Measurements from ENCODE around the gene GGCT. TPM values are rescaled to one million over a fixed set of nuclear protein-coding genes. Genes with fewer than 3 reads are reported as not detected.

The GGCT gene
- total and polyA plus RNA-seq, 2 donors (not counting 3 experiments of a cell fraction or from before 2014, with no cell fraction given): 21.1 to 44.3 TPM

DNA sequence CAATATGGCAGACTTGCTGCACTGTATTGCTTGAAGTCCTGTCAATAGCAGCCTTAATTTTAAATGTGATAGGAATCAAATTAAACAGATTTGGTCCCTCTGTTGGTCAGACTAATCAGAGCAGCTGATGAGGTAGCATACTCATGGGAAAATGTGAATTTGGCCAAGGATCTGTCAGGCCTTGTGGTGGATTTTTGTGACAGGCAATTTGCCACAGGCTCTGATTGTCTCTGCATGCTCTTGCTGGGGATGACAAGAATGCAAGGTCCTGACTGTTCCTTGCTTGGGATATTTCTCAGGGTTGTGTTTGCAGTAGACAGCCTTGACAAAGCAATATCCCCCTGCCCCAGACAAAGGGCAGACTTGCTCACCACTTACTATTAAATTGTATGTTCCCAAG, 48.5 kb upstream of the GGCT start:
- Histone ChIP-seq H2AFZ (ENCODE audit: low read depth, low read length) (no peak overlapping the region), H3K9me3 (replicated peaks; ENCODE audit: control insufficient read depth, insufficient read depth, low read length) (no peaks in the 10 kb centered on the region), H3K9ac (replicated peaks; ENCODE audit: extremely low read depth, insufficient read depth, low read length) (no peak overlapping the region), H3K4me1 (ENCODE audit: control insufficient read depth, extremely low read depth, insufficient read depth, low read length) (peaks cover 32% of the 10 kb centered on the region), H3K9me1 (replicated peaks; ENCODE audit: control insufficient read depth, extremely low read depth, insufficient read depth, low read length) (no peaks in the 10 kb centered on the region), H3K79me2 (ENCODE audit: control insufficient read depth, insufficient read depth, low read length) (no peaks in the 10 kb centered on the region), H3K27me3 (ENCODE audit: control insufficient read depth in 2 of 2, insufficient read depth in 2 of 2, low read length in 2 of 2) (no peaks in the 10 kb centered on the region), H3K36me3 (ENCODE audit: control insufficient read depth in 2 of 2, extremely low read depth in 1 of 2, insufficient read depth in 2 of 2, low read length in 2 of 2) (no peaks in the 10 kb centered on the region), H3K4me2 (ENCODE audit: insufficient read depth, low read length) (no peak overlapping the region), H3K27ac (ENCODE audit: insufficient read depth, low read depth, low read length) (no peak overlapping the region), H3K4me3 (replicated peaks in 1 of 3; ENCODE audit: insufficient read depth in 1 of 3, low read depth in 1 of 3, low read length in 3 of 3) (no peak overlapping the region), H4K20me1 (replicated peaks; ENCODE audit: control insufficient read depth, extremely low read depth, insufficient read depth, low read length) (no peaks in the 10 kb centered on the region)
- intact Hi-C loops (cut with micrococcal nuclease) (no loop called here), dilution Hi-C loops (cut with MboI; ENCODE audit: extremely low pct_ligation_motif_present, low sequenced_read_pairs) (no loop called here)
- POLR2A ChIA-PET: no interaction called here
- BruUV-seq (replicated peaks): no TSS peak
- FAIRE-seq: no peak
- CTCF ChIA-PET: interaction anchor here (12.5 kb wide), 1 partner anchor 9 kb away, joined by 389 read pairs; no protein-coding TSS in a partner anchor
- DNase-seq (ENCODE audit: low read depth, low spot score): no peak
- TF ChIP-seq JUN (IDR thresholded peaks at IDR 0.05; ENCODE audit: borderline replicate concordance, insufficient read depth, insufficient read length, low read depth) (no peak), EZH2 (IDR thresholded peaks at IDR 0.05; ENCODE audit: borderline replicate concordance, low read depth, low read length, severe bottlenecking) (no peak), MYC (IDR thresholded peaks at IDR 0.05; ENCODE audit: low read depth, low read length) (no peak), POLR2A (IDR thresholded peaks at IDR 0.05; ENCODE audit: low read depth, low read length) (no peak), GATA2 (IDR thresholded peaks at IDR 0.05; ENCODE audit: insufficient read depth, insufficient read length, low read depth, low read length) (no peak), FOS (IDR thresholded peaks at IDR 0.05; ENCODE audit: borderline replicate concordance, insufficient read depth, low read length) (no peak), POLR2AphosphoS5 (IDR thresholded peaks at IDR 0.05; ENCODE audit: insufficient read depth, low read depth, low read length) (no peak)
- TF ChIP-seq, protein P1, sequence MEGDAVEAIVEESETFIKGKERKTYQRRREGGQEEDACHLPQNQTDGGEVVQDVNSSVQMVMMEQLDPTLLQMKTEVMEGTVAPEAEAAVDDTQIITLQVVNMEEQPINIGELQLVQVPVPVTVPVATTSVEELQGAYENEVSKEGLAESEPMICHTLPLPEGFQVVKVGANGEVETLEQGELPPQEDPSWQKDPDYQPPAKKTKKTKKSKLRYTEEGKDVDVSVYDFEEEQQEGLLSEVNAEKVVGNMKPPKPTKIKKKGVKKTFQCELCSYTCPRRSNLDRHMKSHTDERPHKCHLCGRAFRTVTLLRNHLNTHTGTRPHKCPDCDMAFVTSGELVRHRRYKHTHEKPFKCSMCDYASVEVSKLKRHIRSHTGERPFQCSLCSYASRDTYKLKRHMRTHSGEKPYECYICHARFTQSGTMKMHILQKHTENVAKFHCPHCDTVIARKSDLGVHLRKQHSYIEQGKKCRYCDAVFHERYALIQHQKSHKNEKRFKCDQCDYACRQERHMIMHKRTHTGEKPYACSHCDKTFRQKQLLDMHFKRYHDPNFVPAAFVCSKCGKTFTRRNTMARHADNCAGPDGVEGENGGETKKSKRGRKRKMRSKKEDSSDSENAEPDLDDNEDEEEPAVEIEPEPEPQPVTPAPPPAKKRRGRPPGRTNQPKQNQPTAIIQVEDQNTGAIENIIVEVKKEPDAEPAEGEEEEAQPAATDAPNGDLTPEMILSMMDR (IDR thresholded peaks at IDR 0.05; ENCODE audit: extremely low read depth in 1 of 2, insufficient read depth in 1 of 2, low read depth in 1 of 2, low read length in 2 of 2): no peak
- TF ChIP-seq, protein P2, sequence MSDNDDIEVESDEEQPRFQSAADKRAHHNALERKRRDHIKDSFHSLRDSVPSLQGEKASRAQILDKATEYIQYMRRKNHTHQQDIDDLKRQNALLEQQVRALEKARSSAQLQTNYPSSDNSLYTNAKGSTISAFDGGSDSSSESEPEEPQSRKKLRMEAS (IDR thresholded peaks at IDR 0.05; ENCODE audit: insufficient read depth, insufficient read length): no peak
